Uterus (tissue), 4 donors: ENCODE data around the gene CDYL2. TPM values are rescaled to one million over a fixed set of nuclear protein-coding genes. Genes with fewer than 3 reads are reported as not detected.

Experiments used
- DNase-seq, 2 donors: peaks; one replicate each; pipeline ENCODE4 v3.0.0-alpha.2; 2019 to 2020
- H3K27ac ChIP-seq, 2 donors: fragments of 200-600 bp; sonication (generic); 1 replicate in 1 of 2; 2 replicates in 1 of 2; pipeline ENCODE4 v1.5.1; 2016 to 2018
- H3K27me3 ChIP-seq, 2 donors: fragments of 200-600 bp; sonication (generic); one replicate each; pipeline ENCODE4 v1.5.1; 2018 to 2019; ENCODE audit warnings: control low read depth in 1 of 2
- H3K36me3 ChIP-seq, 2 donors: fragments of 200-600 bp; sonication (generic); one replicate each; pipeline ENCODE4 v1.5.1; 2019; ENCODE audit warnings: control low read depth in 1 of 2
- H3K4me1 ChIP-seq, 2 donors: fragments of 200-600 bp; sonication (generic); one replicate each; pipeline ENCODE4 v1.5.1; 2018 to 2019; ENCODE audit warnings: control low read depth in 1 of 2
- H3K4me3 ChIP-seq, 2 donors: fragments of 200-600 bp; sonication (generic); 1 replicate in 1 of 2; 2 replicates in 1 of 2; pipeline ENCODE4 v1.5.1; 2018 to 2019; ENCODE audit warnings: mild to moderate bottlenecking in 1 of 2
- H3K9me3 ChIP-seq, 2 donors: fragments of 200-600 bp; sonication (generic); one replicate each; pipeline ENCODE4 v1.5.1; 2019; ENCODE audit warnings: control low read depth in 1 of 2
- POLR2A ChIP-seq, 2 donors: fragments of 450-650 bp; IDR thresholded peaks; one replicate each; pipeline ENCODE4 v1.6.1; 2016; ENCODE audit warnings: antibody characterized with exemption in 2 of 2, mild to moderate bottlenecking in 1 of 2, moderate library complexity in 1 of 2
- intact Hi-C: fragments of 100-400 bp; cut with DNase I; formaldehyde crosslinking; loops from one replicate; pipeline ENCODE4 v1.15.1; 2023; ENCODE audit warnings: low total_unique reads
- total RNA-seq, 4 donors: library from RNA; depleted of rRNA in 3 of 4; stranded (reverse); fragments of >200 nt in 3 of 4; gene quantifications; one replicate each; pipeline versions ENCODE4 v1.1.0 to v1.2.4, GENCODE V29; 2014 to 2023
- TF ChIP-seq, protein P1 (sequence below), 4 experiments: fragments of 200-600 bp in 2 of 4; fragments of 450-650 bp in 2 of 4; sonication (generic) in 2 of 4; IDR thresholded peaks; one replicate each; pipeline ENCODE4 v1.5.1; 2016 to 2019; ENCODE audit warnings: antibody characterized with exemption in 4 of 4, mild to moderate bottlenecking in 2 of 4, moderate library complexity in 1 of 4
- donor health status: DM: yes; HTN: yes; CAD: no.

The CDYL2 gene
- total RNA-seq, 4 donors from 2014 or later: 2.3 to 9.1 (median 5.1) TPM

DNA sequence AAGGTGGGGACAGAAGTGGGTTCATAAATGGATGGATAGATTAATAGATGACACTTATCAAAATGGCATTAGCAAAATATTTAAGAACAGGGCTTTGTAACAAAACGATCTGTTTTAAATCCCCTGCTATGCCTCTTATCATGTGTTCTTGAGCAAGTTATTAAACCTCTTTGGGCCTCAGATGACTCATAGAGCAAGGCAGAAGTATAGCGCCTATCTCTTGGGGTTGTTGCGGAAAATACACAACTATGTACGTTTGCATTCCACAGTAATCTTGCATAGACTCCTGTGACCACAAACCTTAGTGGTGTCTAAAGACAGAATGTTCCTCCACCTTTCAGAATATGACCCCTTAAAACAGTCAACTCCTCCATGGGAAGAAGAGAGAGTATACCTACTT lies 116.8 kb downstream of the CDYL2 start:
- Histone ChIP-seq H3K27ac (no peak overlapping the region), H3K9me3 (no peaks in the 10 kb centered on the region), H3K36me3 (no peaks in the 10 kb centered on the region), H3K4me3 (no peak overlapping the region), H3K4me1 (no peaks in the 10 kb centered on the region), H3K27me3 (no peaks in the 10 kb centered on the region)
- TF ChIP-seq, protein P1, sequence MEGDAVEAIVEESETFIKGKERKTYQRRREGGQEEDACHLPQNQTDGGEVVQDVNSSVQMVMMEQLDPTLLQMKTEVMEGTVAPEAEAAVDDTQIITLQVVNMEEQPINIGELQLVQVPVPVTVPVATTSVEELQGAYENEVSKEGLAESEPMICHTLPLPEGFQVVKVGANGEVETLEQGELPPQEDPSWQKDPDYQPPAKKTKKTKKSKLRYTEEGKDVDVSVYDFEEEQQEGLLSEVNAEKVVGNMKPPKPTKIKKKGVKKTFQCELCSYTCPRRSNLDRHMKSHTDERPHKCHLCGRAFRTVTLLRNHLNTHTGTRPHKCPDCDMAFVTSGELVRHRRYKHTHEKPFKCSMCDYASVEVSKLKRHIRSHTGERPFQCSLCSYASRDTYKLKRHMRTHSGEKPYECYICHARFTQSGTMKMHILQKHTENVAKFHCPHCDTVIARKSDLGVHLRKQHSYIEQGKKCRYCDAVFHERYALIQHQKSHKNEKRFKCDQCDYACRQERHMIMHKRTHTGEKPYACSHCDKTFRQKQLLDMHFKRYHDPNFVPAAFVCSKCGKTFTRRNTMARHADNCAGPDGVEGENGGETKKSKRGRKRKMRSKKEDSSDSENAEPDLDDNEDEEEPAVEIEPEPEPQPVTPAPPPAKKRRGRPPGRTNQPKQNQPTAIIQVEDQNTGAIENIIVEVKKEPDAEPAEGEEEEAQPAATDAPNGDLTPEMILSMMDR (IDR thresholded peaks at IDR 0.05): no peak
- no peak for TF ChIP-seq POLR2A (IDR thresholded peaks at IDR 0.05)
- intact Hi-C loops: no loop called here
- DNase-seq: no peak

DNA sequence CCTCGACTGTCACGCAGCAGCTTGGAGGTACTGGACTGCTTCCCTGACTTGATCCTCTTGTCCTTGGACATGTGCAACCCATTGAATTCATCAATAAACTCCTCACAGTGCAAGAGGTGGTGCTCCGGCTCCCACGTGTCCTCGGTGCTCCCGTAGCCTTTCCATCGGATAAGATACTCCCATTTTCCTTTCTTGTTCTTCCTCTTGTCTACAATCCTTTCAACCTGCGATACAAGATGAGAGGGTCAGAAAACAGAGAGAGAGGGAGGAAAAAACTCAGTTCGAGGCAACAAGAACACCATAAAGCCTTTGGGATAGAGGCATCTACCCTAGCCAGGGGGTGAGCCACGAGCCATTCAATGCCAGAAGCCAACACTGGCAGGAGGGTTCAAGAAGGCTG lies 119.5 kb downstream of the CDYL2 start:
- no peak overlapping the region for H3K4me3 ChIP-seq
- no peaks in the 10 kb centered on the region for H3K36me3 ChIP-seq
- TF ChIP-seq POLR2A (IDR thresholded peaks at IDR 0.05): no peak
- TF ChIP-seq, protein P1 (IDR thresholded peaks at IDR 0.05): no peak
- H3K27me3 ChIP-seq: no peaks in the 10 kb centered on the region
- no peak overlapping the region for H3K27ac ChIP-seq
- H3K4me1 ChIP-seq: no peaks in the 10 kb centered on the region
- DNase-seq: no peak
- intact Hi-C loops: no loop called here
- H3K9me3 ChIP-seq: no peaks in the 10 kb centered on the region

DNA sequence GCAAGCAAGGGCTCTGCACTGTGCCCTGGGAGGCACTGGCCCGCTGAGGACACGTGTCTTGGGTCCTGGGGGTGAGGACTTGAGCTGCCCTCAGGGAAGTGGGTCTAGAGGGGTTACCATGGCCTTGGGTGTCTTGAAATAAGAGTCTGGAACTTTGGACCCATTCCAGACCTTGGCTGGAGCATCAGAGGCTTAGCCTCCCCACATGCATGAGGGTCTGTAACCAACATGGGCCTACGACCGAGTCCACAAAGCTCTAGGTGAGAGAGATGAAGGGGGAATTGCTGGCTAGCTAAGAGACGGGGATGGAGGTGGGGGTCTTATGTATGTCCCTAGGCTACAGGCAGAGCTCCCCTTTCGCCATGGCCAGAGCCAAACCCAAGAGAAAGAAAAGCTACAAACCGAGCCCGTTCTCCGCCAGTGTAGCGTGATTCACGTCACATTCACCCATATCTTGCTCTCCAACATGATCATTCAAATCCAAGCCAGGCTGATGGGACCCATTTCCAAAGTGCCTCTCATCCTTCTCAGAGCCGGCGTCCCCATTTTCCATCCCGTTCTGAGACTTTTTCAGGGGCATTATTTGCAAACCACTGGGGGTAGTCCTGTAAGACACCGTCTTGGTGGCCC lies 120.1 kb downstream of the CDYL2 start:
- H3K27me3 ChIP-seq: no peaks in the 10 kb centered on the region
- intact Hi-C loops: no loop called here

DNA sequence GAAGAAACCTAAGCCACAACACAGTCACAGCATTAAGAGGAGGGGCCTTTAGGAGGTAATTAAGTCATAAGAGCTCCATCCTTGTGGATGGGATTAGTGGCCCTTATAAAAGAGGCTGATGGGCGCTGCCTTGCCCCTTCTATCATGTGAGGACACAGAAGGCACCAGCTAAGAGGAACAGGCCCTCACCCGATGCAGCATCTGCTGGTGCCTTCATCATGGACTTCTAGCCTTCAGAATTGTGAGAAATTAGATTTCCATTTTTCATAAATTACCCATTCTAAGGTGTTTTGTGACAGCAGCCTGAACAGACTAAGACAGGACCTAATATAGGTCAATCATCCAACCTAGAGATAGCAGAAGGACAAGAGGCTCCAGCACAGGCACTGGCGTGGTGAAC lies 120.8 kb downstream of the CDYL2 start:
- DNase-seq: no peak
- intact Hi-C loops: no loop called here

More for the DNA sequence above, 120.1 kb downstream of the CDYL2 start:
- TF ChIP-seq, protein P1 (IDR thresholded peaks at IDR 0.05): no peak
- no peak for TF ChIP-seq POLR2A (IDR thresholded peaks at IDR 0.05)
- no peaks in the 10 kb centered on the region for H3K36me3 ChIP-seq
- no peak overlapping the region for H3K4me3 ChIP-seq
- no peaks in the 10 kb centered on the region for H3K4me1 ChIP-seq
- H3K27ac ChIP-seq: no peak overlapping the region
- H3K9me3 ChIP-seq: no peaks in the 10 kb centered on the region
- DNase-seq: no peak

DNA sequence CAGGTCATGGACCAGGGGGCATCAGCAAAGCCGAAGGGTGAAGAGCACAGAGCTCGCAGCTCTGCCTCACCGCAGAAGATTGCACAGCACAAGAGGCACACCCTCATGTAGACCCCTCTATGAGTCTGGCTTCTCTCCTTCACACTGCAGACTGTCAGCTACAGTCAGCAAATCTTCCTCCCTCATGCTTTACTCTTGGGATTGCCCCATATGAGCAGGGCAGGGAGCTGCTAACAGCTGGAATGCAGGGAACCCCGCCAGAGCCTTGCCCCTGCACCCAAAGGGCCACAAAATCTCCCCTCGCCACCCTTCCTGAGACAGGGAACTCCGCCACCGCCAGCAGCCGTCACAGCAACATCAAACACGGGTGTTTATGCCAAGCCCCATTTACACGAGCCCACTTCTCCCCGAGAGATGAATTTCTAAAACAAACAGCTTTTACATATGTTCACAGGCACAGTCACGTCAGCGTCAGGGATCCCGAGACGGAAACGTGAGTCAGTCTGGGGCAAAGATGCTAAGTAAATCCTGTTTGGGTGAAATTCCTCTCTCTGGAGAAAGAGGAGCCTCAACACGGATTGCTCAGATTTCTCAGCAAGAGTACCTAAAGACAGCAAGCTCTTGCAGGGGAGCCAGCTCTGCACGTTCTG lies 121.9 kb downstream of the CDYL2 start:
- no peaks in the 10 kb centered on the region for H3K27me3 ChIP-seq
- H3K4me3 ChIP-seq: no peak overlapping the region
- no peaks in the 10 kb centered on the region for H3K36me3 ChIP-seq
- intact Hi-C loops: no loop called here
- DNase-seq: no peak
- H3K27ac ChIP-seq: no peak overlapping the region
- no peaks in the 10 kb centered on the region for H3K4me1 ChIP-seq
- no peaks in the 10 kb centered on the region for H3K9me3 ChIP-seq
- TF ChIP-seq, protein P1 (IDR thresholded peaks at IDR 0.05): no peak
- no peak for TF ChIP-seq POLR2A (IDR thresholded peaks at IDR 0.05)

More for the DNA sequence above, 120.8 kb downstream of the CDYL2 start:
- Histone ChIP-seq H3K27ac (no peak overlapping the region), H3K4me1 (no peaks in the 10 kb centered on the region), H3K36me3 (no peaks in the 10 kb centered on the region), H3K4me3 (no peak overlapping the region), H3K9me3 (no peaks in the 10 kb centered on the region), H3K27me3 (no peaks in the 10 kb centered on the region)
- TF ChIP-seq, protein P1 (IDR thresholded peaks at IDR 0.05): no peak
- no peak for TF ChIP-seq POLR2A (IDR thresholded peaks at IDR 0.05)
